K562 (cell line): Measurements from ENCODE around the gene SBF1. TPM values are rescaled to one million over a fixed set of nuclear protein-coding genes. Genes with fewer than 3 reads are reported as not detected.

Source experiments
- ATAC-seq: fragments of 200-7000 bp; cut with Tn5 transposase; 3 replicates; pipeline ENCODE4 v1.9.1; 2020; ENCODE audit warnings: moderate library complexity
- BruUV-seq: library from RNA; stranded (reverse); fragments of 400-500 nt; replicated peaks from 2 replicates; lab custom pipeline; 2021; lab: Mats Ljungman, UMichigan
- CTCF ChIA-PET: fragments of 300-600 bp; formaldehyde crosslinking; extraction: SDS; loops from one replicate; lab custom pipeline; 2021; ENCODE audit warnings: low intra/inter-chr PET ratio; lab: Yijun Ruan, JAX
- POLR2A ChIA-PET: fragments of 300-600, 350-650 bp; sonication (Branson Sonifier 250); formaldehyde crosslinking; extraction: SDS; loops from one replicate; lab custom pipeline; 2021; ENCODE audit warnings: antibody characterized with exemption, inconsistent platforms; lab: Yijun Ruan, JAX
- DNase-seq, 4 experiments: peaks; one replicate each; pipeline versions ENCODE4 v3.0.0 to v3.0.0-alpha.2; 2011 to 2018; ENCODE audit warnings: low spot score in 3 of 4, mixed read lengths in 3 of 4; ENCODE audit errors: extremely low read depth in 1 of 4
- FAIRE-seq: peaks from 2 replicates; lab custom pipeline; 2011; peaks lifted over from hg19 to GRCh38; lab: Jason Lieb, UNC
- H2AFZ ChIP-seq: 2 replicates; pipeline ENCODE4 v1.6.0; 2011; ENCODE audit warnings: low read depth, low read length, control low read depth, inconsistent platforms
- H3K27ac ChIP-seq: fragments of 200-600 bp; 3 replicates; pipeline ENCODE4 v1.8.0; 2011; ENCODE audit warnings: low read depth, mild to moderate bottlenecking, control low read depth, inconsistent platforms, low read length, moderate library complexity, mixed read lengths; ENCODE audit errors: extremely low read depth
- H3K27me3 ChIP-seq, 2 experiments: fragments of 300-600 bp in 1 of 2; 2 replicates in 1 of 2; 3 replicates in 1 of 2; pipeline versions ENCODE4 v1.6.0 to v1.8.0; 2011; ENCODE audit warnings: inconsistent platforms in 2 of 2, low read length in 2 of 2, mild to moderate bottlenecking in 1 of 2, mixed read lengths in 1 of 2, moderate library complexity in 1 of 2; ENCODE audit not compliant: control insufficient read depth in 2 of 2, insufficient read depth in 2 of 2
- H3K36me3 ChIP-seq: fragments of 300-600 bp; 3 replicates; pipeline ENCODE4 v1.8.0; 2011; ENCODE audit warnings: mild to moderate bottlenecking, low read length, inconsistent platforms; ENCODE audit not compliant: control insufficient read depth, insufficient read depth
- H3K4me1 ChIP-seq, 2 experiments: fragments of 200-600 bp in 1 of 2; replicated peaks in 1 of 2; 2 replicates in 1 of 2; 3 replicates in 1 of 2; pipeline versions ENCODE4 v1.5.1 to v1.8.0; 2011; ENCODE audit warnings: inconsistent platforms in 2 of 2, low read length in 2 of 2, mild to moderate bottlenecking in 1 of 2, mixed read lengths in 1 of 2, moderate library complexity in 1 of 2; ENCODE audit not compliant: control insufficient read depth in 2 of 2, insufficient read depth in 2 of 2
- H3K4me2 ChIP-seq: 2 replicates; pipeline ENCODE4 v1.6.1; 2011; ENCODE audit warnings: low read length, control low read depth, inconsistent platforms, mixed read lengths; ENCODE audit not compliant: insufficient read depth
- H3K4me3 ChIP-seq: fragments of 200-600 bp; sonication (generic), shearing (Covaris generic); 2 replicates; pipeline ENCODE4 v1.5.1; 2016; ENCODE audit warnings: control low read depth, inconsistent platforms
- H3K79me2 ChIP-seq: fragments of 200-600 bp; 3 replicates; pipeline ENCODE4 v1.8.0; 2011; ENCODE audit warnings: low read length, inconsistent platforms; ENCODE audit not compliant: control insufficient read depth, insufficient read depth
- H3K9ac ChIP-seq, 2 experiments: 2 replicates each; pipeline versions ENCODE4 v1.6.0 to v1.6.1; 2011; ENCODE audit warnings: low read depth in 2 of 2, low read length in 2 of 2, control low read depth in 1 of 2, inconsistent platforms in 1 of 2, mild to moderate bottlenecking in 1 of 2, mixed read lengths in 1 of 2; ENCODE audit not compliant: insufficient read depth in 1 of 2
- H3K9me1 ChIP-seq: one replicate; pipeline ENCODE4 v1.6.0; 2011; ENCODE audit warnings: inconsistent platforms, mild to moderate bottlenecking, low read length, moderate library complexity; ENCODE audit not compliant: control insufficient read depth, insufficient read depth
- H3K9me3 ChIP-seq: replicated peaks from 2 replicates; pipeline ENCODE4 v1.5.1; 2011; ENCODE audit warnings: low read depth, low read length, inconsistent platforms; ENCODE audit not compliant: control insufficient read depth, insufficient read depth
- H4K20me1 ChIP-seq: replicated peaks from 2 replicates; pipeline ENCODE4 v1.6.1; 2011; ENCODE audit warnings: low read length, inconsistent platforms, mixed read lengths; ENCODE audit not compliant: control insufficient read depth, insufficient read depth
- AFF1 ChIP-seq, 2 experiments: fragments of 450-650 bp; IDR thresholded peaks; 2 replicates each; pipeline ENCODE4 v1.6.1; 2018; ENCODE audit warnings: mild to moderate bottlenecking in 2 of 2, low read depth in 1 of 2; ENCODE audit not compliant: partially characterized antibody in 2 of 2
- CCAR2 ChIP-seq: fragments of 200-400 bp; formaldehyde crosslinking; IDR thresholded peaks from 2 replicates; pipeline ENCODE4 v1.6.1; 2017; ENCODE audit warnings: mild to moderate bottlenecking, low read depth, low read length
- TAF7 ChIP-seq: fragments of 450-650 bp; IDR thresholded peaks from 2 replicates; pipeline ENCODE4 v1.6.1; 2016; ENCODE audit warnings: missing genetic modification characterization, missing compliant biosample characterization
- WGBS: fragments of 100-300 bp; shearing (Covaris generic); methylation state at CpG from one replicate; pipeline ENCODE4 v1.1.6; 2016; ENCODE audit warnings: low coverage, mixed read lengths; ENCODE audit not compliant: insufficient coverage; ENCODE audit errors: missing lambda C conversion rate; 5-methylcytosine and 5-hydroxymethylcytosine counted together
- in situ Hi-C: fragments of 300-500 bp; cut with MboI; formaldehyde crosslinking; loops from 4 replicates; pipeline ENCODE4 v1.15.0; 2018; ENCODE audit warnings: inconsistent platforms, mixed read lengths
- intact Hi-C: fragments of 100-400 bp; cut with micrococcal nuclease; formaldehyde crosslinking; loops from 2 replicates; pipeline ENCODE4 v1.14.2; 2022
- polyA plus RNA-seq, 8 experiments: library from polyadenylated mRNA; depleted of rRNA in 4 of 8; stranded (reverse) in 5 of 8; unstranded in 3 of 8; fragments of >200 nt; fragmentation: Nextera tagmentation in 2 of 8; fragmentation: Illumina TruSeq in 1 of 8; extraction: Ambion mirVana in 2 of 8; extraction: Trizol in 1 of 8; gene quantifications; 2 replicates each; pipeline versions ENCODE4 v1.2.1 to v1.2.3, GENCODE V29; 2011 to 2014; ENCODE audit warnings: inconsistent platforms in 1 of 8, missing spikeins in 1 of 8
- total RNA-seq, 7 experiments: library from RNA; depleted of rRNA in 6 of 7; stranded (reverse); fragments of >200 nt in 6 of 7; fragmentation: Illumina TruSeq in 2 of 7; extraction: Trizol in 2 of 7; gene quantifications; 2 replicates each; pipeline versions ENCODE4 v1.2.1 to v1.2.3, GENCODE V29; 2011 to 2021; ENCODE audit warnings: low replicate concordance in 1 of 7

The SBF1 gene
- total and polyA plus RNA-seq, 9 of the 15 experiments (the other 6 are each of a cell fraction or from before 2014, with no cell fraction given): 0.44 to 50.4 (median 11.4) TPM

GRCh38 chr22:50436841-50437341 is 37.9 kb downstream of the SBF1 start:
- no peaks in the 10 kb centered on the region for H3K9me3 ChIP-seq
- H3K9ac ChIP-seq: no peak overlapping the region
- TF ChIP-seq TAF7: no peak
- no peak for TF ChIP-seq AFF1 (IDR thresholded peaks at IDR 0.05; ENCODE audit: low read depth in 1 of 2, partially characterized antibody in 2 of 2)
- no peak for TF ChIP-seq CCAR2
- H3K36me3 ChIP-seq: peaks cover 61% of the 10 kb centered on the region; the same call in 1 of the 3 replicates
- FAIRE-seq (no peak), ATAC-seq (no peak), DNase-seq (no peak)
- no peaks in the 10 kb centered on the region for H3K9me1 ChIP-seq
- H2AFZ ChIP-seq: no peak overlapping the region
- no TSS peak for BruUV-seq
- peaks cover 0 to 9% of the 10 kb centered on the region in 2 experiments; a peak in 2 of 5 replicates for H3K4me1 ChIP-seq
- intact Hi-C loops: no loop called here
- no peaks in the 10 kb centered on the region for H4K20me1 ChIP-seq
- ChIA-PET CTCF (no interaction called here), POLR2A (interaction anchor here (1.2 kb wide), 1 partner anchor 10 kb away, joined by 5 read pairs; no protein-coding TSS in a partner anchor)
- WGBS: 80% methylated on average over 1 of the region's 25 CpGs
- H3K79me2 ChIP-seq: no peaks in the 10 kb centered on the region
- H3K27ac ChIP-seq: no peak overlapping the region
- H3K4me3 ChIP-seq: no peak overlapping the region
- in situ Hi-C loops: no loop called here
- H3K27me3 ChIP-seq: no peaks in the 10 kb centered on the region
- H3K4me2 ChIP-seq: no peak overlapping the region
